AG09309 (cell line): ENCODE results near the gene SOST.

Experiments used
- DNase-seq: peaks from one replicate; pipeline ENCODE4 v3.0.0-alpha.2; 2010; ENCODE audit warnings: low read depth
- H3K4me3 ChIP-seq: 2 replicates; pipeline ENCODE4 v1.5.1; 2011; ENCODE audit warnings: mild to moderate bottlenecking, low read depth, low read length, moderate library complexity; ENCODE audit not compliant: control insufficient read depth
- TF ChIP-seq, protein P1 (sequence below): IDR thresholded peaks from 2 replicates; pipeline ENCODE4 v1.5.1; 2011; ENCODE audit warnings: mild to moderate bottlenecking, low read depth, low read length, inconsistent platforms; ENCODE audit not compliant: insufficient read depth, control insufficient read depth; ENCODE audit errors: missing control alignments

SOST gene

DNA sequence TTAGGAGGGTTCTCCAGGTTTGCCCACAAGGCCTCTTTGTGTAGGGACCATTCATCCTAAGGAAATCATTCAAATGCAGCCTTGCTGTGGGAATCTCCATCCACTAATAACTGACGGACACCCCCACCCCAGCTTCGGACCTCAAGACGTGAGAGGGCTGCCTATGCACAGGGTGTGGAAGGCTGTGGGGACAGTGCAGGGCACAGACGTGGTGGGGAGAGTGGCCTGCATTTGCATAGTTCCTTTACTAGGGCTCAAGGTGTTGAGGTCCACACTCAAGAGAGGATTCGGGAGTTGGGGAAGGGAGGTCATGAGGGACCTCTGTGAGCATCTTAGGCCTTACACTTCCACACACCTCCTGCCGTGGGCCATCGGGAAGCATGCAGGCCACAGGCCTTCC lies 10.4 kb upstream of the SOST start:
- no peak for DNase-seq
- TF ChIP-seq, protein P1, sequence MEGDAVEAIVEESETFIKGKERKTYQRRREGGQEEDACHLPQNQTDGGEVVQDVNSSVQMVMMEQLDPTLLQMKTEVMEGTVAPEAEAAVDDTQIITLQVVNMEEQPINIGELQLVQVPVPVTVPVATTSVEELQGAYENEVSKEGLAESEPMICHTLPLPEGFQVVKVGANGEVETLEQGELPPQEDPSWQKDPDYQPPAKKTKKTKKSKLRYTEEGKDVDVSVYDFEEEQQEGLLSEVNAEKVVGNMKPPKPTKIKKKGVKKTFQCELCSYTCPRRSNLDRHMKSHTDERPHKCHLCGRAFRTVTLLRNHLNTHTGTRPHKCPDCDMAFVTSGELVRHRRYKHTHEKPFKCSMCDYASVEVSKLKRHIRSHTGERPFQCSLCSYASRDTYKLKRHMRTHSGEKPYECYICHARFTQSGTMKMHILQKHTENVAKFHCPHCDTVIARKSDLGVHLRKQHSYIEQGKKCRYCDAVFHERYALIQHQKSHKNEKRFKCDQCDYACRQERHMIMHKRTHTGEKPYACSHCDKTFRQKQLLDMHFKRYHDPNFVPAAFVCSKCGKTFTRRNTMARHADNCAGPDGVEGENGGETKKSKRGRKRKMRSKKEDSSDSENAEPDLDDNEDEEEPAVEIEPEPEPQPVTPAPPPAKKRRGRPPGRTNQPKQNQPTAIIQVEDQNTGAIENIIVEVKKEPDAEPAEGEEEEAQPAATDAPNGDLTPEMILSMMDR, result no peak

DNA sequence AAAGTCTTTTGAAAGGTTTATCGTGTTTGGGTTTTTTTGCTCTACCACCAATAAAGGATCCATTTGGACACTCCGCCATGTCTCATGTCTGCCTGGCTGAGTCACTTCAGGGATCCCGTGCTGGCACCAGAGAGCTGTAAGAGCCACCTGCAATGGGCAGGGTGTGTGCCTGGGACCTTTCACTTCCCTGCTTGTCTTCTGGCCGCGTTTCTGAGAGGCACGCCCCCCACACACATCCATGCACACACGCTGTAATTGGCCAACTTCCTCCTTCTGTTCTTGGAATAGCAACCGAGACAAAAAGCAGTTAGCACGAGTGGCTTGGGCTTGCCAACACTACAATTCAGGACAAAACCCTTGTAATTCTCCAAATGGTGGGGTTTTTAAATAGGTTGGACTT lies 9.8 kb upstream of the SOST start:
- TF ChIP-seq, protein P1, result no peak
- DNase-seq, result no peak
- H3K4me3 ChIP-seq, result no peak overlapping the region

More for the DNA sequence above, 10.4 kb upstream of the SOST start:
- no peak overlapping the region for H3K4me3 ChIP-seq

DNA sequence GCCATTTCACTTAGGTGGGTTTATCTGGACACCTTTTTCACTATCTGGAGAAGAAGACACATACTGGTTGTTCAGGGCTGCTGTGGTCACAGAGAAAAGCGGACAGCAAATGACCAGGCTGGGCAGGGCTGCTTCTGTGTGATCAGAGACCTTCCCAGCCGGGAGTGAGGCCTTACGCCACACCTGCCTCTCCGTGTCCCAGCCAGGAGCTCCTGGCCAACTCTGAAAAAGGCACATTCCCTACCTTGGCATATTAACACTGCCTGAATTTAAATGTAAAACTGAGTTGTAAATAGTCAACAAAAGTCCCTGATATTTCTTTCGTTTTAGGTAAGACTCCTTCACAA lies 9.1 kb upstream of the SOST start:
- no peak overlapping the region for H3K4me3 ChIP-seq
- DNase-seq, result no peak
- TF ChIP-seq, protein P1, result no peak

DNA sequence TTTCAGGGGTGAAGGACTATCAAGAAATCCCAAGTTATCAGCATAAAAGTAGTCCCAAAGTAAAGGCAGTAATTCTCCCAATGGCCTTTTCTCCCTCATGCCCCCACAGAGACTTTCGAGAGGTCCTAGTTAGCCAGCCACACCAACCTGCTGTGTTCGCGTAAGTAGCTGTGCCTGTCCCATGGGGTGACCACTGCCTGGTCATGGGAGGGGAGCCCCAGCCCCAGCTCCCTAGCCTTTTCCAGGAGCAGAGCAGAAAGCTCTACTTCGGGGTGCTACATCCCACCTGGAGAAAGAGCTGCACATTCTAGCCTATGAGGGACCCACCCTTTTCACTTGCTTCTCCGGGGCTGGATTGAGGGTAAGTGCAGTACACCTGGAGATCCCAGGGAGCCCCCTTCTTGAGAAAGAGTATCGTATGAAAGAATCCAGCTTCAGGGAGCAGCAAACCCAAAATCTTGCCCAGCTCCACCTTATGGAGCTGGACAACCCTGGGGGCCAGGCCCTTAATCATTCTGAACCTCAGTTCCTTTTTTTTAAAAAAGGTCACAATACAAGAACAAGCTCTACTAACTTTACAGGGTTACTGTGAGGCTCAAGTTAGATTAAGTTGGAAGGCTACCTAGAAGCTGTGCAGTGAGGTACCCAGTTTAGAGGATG lies 8.6 kb upstream of the SOST start:
- no peak overlapping the region for H3K4me3 ChIP-seq
- TF ChIP-seq, protein P1, result no peak
- no peak for DNase-seq

DNA sequence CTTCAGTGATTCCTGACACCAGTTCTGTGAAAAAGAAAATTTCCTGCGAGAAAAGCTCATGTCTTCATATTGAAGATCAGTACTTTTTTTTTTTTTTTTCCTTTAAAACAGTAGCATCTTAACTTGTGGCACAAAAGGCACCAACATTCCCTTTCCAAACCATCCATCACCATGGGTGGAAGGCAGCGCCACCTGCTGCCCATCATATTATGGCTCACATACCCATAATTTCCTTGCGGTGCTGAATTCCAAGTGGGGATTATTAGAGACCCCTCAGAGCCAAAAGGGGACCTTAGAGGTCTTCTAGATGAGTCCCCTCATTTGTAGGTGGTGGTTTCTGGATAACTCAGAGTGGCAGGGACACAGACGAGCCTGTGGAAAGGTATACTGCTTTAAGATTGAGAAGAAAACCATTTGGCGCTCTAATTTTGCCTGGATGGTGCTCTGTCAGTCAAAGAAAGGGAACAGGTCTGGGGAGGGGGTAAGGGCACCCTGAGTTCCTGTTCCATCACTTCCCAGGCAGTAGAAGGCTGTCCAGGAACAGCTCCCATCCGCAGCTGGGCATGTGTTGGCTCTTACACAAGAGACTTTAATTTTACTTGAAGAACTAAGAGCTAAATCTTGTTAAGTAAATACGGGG lies 7.9 kb upstream of the SOST start:
- no peak for DNase-seq
- H3K4me3 ChIP-seq, result no peak overlapping the region
- TF ChIP-seq, protein P1, result peak; percentile 87

DNA sequence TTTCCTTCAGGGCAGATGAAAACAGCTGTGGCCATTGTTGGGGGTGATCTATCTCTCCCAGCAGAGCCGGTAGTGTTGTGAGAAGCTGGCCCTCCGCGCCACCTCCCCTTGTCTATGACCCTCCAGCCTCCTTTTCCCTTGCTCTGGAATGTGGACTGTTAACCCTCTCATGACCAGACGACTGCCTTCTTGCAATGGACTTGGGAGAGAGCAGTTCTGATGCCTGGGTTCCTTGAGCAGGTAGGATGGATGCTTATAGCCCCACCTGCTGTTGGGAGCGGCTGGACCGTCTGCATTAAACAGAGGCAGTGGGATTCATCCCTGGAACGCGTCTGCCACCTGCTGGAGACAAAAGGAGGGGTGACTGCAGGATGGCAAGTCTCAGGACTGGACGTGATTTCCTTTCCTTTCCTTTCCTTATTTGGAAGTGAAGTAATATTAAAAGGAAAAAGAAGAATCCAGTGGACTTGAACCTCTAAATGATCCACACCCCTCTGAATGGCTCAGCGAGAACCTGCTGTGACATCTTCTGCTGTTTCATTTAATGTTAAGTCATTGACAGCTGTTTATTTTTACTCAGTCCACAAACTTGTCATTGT lies 1.8 kb upstream of the SOST start:
- DNase-seq, result peak; percentile 64
- TF ChIP-seq, protein P1, result peak; percentile 100
- H3K4me3 ChIP-seq, result no peak overlapping the region
